Fibroblast of the aortic adventitia (primary cell): ENCODE data around the gene IRAK2. TPM values are rescaled to one million over a fixed set of nuclear protein-coding genes. Genes with fewer than 3 reads are reported as not detected.

Source experiments
- DNase-seq: peaks from one replicate; pipeline ENCODE4 v3.0.0-alpha.2; 2010; ENCODE audit warnings: low read depth
- H3K4me3 ChIP-seq: 2 replicates; pipeline ENCODE4 v1.5.1; 2011; ENCODE audit warnings: low read depth, mild to moderate bottlenecking, control low read depth, low read length, moderate library complexity
- total RNA-seq: library from RNA; depleted of rRNA; stranded (reverse); fragments of >200 nt; gene quantifications from 2 replicates; pipeline ENCODE4 v1.2.3, GENCODE V29; 2012; ENCODE audit warnings: low replicate concordance
- TF ChIP-seq, protein P1 (sequence below): IDR thresholded peaks from 2 replicates; pipeline ENCODE4 v1.5.1; 2011; ENCODE audit warnings: mild to moderate bottlenecking, low read length, control low read depth, inconsistent platforms; ENCODE audit not compliant: insufficient read depth

IRAK2 gene
- total RNA-seq, 1 donor: 9.1 TPM

DNA sequence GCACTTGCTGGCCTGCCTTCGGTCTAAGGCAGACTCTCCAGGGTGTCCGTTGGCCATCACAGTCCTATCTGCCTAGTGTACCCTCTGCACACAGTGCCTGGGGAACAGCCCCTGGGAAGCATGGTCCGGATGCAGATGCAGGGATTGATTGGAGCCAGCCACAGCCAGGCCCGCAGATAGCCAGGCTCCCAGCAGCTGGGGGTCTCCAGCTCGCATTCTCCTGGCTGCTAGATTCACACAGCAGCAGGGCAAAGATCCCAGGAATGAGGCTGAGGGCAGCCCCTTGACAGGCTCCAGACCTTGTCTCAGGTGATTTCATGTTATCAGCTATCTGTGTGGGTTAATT is 41.4 kb downstream of the IRAK2 start:
- TF ChIP-seq, protein P1, sequence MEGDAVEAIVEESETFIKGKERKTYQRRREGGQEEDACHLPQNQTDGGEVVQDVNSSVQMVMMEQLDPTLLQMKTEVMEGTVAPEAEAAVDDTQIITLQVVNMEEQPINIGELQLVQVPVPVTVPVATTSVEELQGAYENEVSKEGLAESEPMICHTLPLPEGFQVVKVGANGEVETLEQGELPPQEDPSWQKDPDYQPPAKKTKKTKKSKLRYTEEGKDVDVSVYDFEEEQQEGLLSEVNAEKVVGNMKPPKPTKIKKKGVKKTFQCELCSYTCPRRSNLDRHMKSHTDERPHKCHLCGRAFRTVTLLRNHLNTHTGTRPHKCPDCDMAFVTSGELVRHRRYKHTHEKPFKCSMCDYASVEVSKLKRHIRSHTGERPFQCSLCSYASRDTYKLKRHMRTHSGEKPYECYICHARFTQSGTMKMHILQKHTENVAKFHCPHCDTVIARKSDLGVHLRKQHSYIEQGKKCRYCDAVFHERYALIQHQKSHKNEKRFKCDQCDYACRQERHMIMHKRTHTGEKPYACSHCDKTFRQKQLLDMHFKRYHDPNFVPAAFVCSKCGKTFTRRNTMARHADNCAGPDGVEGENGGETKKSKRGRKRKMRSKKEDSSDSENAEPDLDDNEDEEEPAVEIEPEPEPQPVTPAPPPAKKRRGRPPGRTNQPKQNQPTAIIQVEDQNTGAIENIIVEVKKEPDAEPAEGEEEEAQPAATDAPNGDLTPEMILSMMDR: no peak
- H3K4me3 ChIP-seq: no peak overlapping the region
- no peak for DNase-seq

DNA sequence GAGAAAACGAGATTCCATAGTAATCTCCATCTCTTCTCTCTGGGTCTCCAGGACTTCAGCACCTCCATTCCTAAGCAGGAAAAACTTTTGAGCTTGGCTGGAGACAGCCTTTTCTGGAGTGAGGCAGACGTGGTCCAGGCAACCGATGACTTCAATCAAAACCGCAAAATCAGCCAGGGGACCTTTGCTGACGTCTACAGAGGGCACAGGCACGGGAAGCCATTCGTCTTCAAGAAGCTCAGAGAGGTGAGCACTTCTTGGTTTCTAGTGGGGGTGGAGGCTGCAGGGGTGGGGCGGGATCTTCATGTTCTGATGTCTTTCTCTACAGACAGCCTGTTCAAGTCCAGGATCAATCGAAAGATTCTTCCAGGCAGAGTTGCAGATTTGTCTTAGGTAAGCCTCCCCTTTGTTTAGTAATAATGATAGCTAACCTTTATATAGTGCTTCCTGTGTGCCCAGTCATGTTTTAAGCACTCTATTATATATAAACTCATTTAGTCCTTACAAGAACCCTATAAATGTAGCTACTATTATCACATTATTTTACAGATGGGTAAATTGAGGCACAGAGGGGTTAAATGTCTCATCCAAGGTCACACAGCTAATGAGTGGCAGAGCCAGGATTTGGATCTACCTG is 48.6 kb downstream of the IRAK2 start:
- H3K4me3 ChIP-seq: no peak overlapping the region
- no peak for DNase-seq
- TF ChIP-seq, protein P1: no peak

DNA sequence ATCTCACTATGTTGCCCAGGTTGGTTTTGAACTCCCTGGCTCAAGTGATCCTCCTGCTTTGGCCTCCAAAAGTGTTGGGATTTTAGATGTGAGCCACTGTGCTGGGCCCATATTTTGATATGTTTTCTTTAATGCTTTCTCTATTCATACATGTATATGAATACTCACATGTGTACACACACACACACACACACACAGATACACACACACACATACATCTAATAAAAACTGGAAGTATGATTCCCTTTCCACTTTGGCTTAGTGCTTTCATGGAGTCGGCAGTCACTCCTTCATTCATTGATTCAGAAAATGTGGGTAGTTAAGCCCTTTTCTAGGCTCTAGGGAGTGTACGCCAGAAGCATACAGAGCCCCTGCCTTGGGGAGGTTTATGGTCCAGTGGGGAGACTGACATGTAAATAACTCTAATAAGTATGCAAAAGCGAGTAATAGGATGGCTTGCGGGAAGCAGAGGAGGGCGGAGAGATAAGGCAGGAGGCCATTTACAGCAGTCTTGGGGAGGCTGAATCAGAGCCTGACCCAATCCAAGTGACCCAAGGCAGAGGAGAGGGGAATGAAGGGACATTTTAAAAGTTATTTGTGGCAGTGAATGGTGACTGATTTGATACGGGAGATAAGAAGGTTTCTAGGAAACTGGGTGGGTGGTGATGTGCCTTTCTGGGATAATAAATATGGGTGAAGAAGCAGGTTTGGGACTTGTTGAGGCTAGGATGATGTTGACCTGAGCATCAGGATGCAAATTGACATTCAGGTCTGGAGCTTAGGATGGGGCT is 51.1 kb downstream of the IRAK2 start:
- no peak for DNase-seq
- TF ChIP-seq, protein P1: no peak
- H3K4me3 ChIP-seq: no peak overlapping the region

DNA sequence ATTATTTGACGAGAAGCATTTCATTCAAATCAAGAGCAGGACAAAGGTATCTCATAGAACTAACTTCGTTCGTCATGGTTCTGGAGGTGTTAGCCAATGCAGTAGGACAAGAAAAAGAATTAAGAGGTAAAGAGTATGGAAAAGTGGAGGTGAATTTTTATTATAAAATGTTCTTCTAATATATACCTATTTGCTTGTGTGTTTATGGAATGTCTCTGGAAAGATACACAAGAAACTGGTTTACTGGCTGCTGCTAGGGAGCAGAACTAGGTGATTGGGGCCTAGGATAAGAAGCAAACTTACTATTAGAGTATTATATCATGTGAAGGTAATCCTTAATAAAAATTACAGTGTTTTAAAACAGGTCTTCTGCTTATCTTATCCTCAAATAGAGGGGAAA is 52.6 kb downstream of the IRAK2 start:
- H3K4me3 ChIP-seq: no peak overlapping the region
- no peak for DNase-seq
- TF ChIP-seq, protein P1: no peak

DNA sequence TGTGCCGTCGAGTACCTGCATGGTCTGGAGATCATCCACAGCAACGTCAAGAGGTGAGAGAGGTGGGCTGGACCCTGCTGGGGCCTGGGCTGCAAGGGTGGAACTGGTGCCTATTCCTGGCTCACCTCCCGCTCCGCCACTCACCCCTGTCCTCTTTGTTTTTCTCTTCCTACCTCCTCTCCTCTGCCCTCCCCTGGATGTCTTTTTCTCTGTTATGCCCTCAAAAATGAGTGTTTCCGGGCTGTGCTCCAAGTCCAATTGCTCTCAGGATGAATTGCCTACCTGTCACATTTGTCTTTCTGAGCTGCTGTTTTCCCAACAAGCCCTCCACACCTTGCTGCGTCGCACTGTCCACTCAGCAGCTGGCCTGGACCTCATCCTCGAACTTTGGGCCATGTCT is 55.0 kb downstream of the IRAK2 start:
- DNase-seq: no peak
- no peak overlapping the region for H3K4me3 ChIP-seq
- TF ChIP-seq, protein P1: no peak

DNA sequence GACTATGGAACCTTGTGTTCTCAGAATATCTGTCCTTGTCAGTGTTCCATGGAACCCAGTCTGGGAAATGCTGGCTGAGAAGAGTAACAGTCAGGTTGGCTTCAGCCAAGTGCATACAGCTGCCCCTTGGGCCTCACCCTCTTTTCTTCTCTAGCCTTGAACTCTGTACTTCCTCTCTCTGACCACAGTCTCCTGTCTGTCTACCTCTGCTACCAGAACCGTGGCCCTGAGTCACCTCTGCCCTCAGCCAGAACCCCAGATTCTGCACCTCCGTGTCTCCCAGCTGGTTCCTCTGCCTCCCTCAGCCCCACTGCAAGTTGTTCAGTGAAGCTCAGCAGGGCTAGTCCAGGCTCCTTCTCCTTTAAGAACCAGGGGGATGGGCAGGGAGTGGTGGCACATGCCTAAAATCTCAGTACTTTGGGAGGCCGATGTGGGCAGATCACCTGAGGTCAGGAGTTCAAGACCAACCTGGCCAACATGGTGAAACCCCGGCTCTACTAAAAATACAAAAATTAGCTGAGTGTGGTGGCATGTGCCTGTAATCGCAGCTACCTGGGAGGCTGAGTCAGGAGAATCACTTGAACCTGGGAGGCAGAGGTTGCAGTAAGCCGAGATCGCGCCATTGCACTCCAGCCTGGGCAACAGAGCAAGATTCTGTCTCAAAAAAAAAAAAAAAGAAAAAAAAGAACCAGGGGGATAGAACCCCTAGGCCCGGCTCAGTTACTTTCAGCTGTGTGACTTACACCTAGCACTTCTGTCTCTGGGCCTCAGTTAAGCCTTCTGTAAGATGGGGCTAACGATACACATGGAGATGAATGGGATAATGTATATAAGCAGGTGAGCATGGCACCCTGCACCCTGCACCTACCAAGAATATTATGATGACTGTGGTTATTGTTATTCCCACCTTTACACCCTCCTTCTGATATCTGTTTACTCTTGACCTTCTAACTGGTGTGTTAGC is 59.2 kb downstream of the IRAK2 start:
- DNase-seq: no peak
- TF ChIP-seq, protein P1: no peak
- H3K4me3 ChIP-seq: no peak overlapping the region
